Measurements from ENCODE around the gene WDFY1. TPM values are rescaled to one million over a fixed set of nuclear protein-coding genes. Genes with fewer than 3 reads are reported as not detected.

WDFY1 gene
- total RNA-seq, 1 experiment from 2014 or later, result 44.7 TPM

GRCh38 chr2:223897669-223898330 lies 47.3 kb downstream of the WDFY1 start:
- CTCF ChIA-PET, result no interaction called here

More at GRCh38 chr2:223897669-223898330, 47.3 kb downstream of the WDFY1 start:
- Histone ChIP-seq H3K27ac (ENCODE audit: low read depth, low read length) (no peak overlapping the region), H3K4me1 (ENCODE audit: control insufficient read depth in 1 of 2, insufficient read depth in 2 of 2, low read length in 2 of 2) (peaks cover 20 to 26% of the 10 kb centered on the region in 2 experiments), H3K9ac (ENCODE audit: low read length) (no peak overlapping the region), H3K79me2 (ENCODE audit: insufficient read depth, low read length) (no peaks in the 10 kb centered on the region), H3K4me3 (replicated peaks in 1 of 2; ENCODE audit: low read depth in 1 of 2, low read length in 2 of 2) (no peak overlapping the region), H3K4me2 (ENCODE audit: low read length) (no peak overlapping the region), H3K9me3 (ENCODE audit: control insufficient read depth in 1 of 2, insufficient read depth in 1 of 2, low read depth in 1 of 2, low read length in 2 of 2) (no peaks in the 10 kb centered on the region), H3K36me3 (ENCODE audit: control insufficient read depth in 1 of 2, insufficient read depth in 2 of 2, low read length in 2 of 2) (peaks cover 12 to 15% of the 10 kb centered on the region in 2 experiments; a peak in 3 of 4 replicates), H3K9me2 (ENCODE audit: insufficient read depth) (no peaks in the 10 kb centered on the region), H2AFZ (ENCODE audit: low read depth, low read length, poor library complexity, severe bottlenecking) (no peak overlapping the region), H4K20me1 (ENCODE audit: insufficient read depth) (no peaks in the 10 kb centered on the region), H3K27me3 (ENCODE audit: insufficient read depth, low read length) (no peaks in the 10 kb centered on the region)
- ATAC-seq (no peak), DNase-seq (ENCODE audit: low read depth, low spot score) (no peak)
- POLR2A ChIA-PET, result no interaction called here
- no TSS peak for BruUV-seq (replicated peaks)
- intact Hi-C loops (cut with micrococcal nuclease), result no loop called here
- RAD21 ChIA-PET (ENCODE audit: low non-redundant PET in 1 of 2, low total read pairs in 2 of 2, uncharacterized antibody in 2 of 2, unreplicated experiment in 2 of 2), result no interaction called here
- no peak for TF ChIP-seq EGR1 (IDR thresholded peaks at IDR 0.05; ENCODE audit: low read depth)
- TF ChIP-seq ATF3 (IDR thresholded peaks at IDR 0.05), result no peak
- no peak for TF ChIP-seq POLR2AphosphoS5 (IDR thresholded peaks at IDR 0.05; ENCODE audit: low read depth, low read length)
- TF ChIP-seq, protein P1, sequence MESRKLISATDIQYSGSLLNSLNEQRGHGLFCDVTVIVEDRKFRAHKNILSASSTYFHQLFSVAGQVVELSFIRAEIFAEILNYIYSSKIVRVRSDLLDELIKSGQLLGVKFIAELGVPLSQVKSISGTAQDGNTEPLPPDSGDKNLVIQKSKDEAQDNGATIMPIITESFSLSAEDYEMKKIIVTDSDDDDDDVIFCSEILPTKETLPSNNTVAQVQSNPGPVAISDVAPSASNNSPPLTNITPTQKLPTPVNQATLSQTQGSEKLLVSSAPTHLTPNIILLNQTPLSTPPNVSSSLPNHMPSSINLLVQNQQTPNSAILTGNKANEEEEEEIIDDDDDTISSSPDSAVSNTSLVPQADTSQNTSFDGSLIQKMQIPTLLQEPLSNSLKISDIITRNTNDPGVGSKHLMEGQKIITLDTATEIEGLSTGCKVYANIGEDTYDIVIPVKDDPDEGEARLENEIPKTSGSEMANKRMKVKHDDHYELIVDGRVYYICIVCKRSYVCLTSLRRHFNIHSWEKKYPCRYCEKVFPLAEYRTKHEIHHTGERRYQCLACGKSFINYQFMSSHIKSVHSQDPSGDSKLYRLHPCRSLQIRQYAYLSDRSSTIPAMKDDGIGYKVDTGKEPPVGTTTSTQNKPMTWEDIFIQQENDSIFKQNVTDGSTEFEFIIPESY (IDR thresholded peaks at IDR 0.05; ENCODE audit: extremely low read depth, insufficient replicate concordance, low read length), result no peak
- TF ChIP-seq ZNF274 (IDR thresholded peaks at IDR 0.05; ENCODE audit: low read depth, low read length), result no peak
- no peak for TF ChIP-seq SP1 (IDR thresholded peaks at IDR 0.05; ENCODE audit: low read depth)
- no peak for TF ChIP-seq FOSL1 (IDR thresholded peaks at IDR 0.05; ENCODE audit: low read depth)
- TF ChIP-seq CEBPB (IDR thresholded peaks at IDR 0.05; ENCODE audit: low read depth), result no peak
- no peak for TF ChIP-seq MAX (IDR thresholded peaks at IDR 0.05)
- no peak for TF ChIP-seq ELF1 (IDR thresholded peaks at IDR 0.05; ENCODE audit: borderline replicate concordance, low read depth)

Measured in HCT116 (cell line).